HepG2 (cell line): Measurements from ENCODE around the gene IMMT. TPM values are rescaled to one million over a fixed set of nuclear protein-coding genes. Genes with fewer than 3 reads are reported as not detected.

Source experiments
- EHMT2 ChIP-seq: fragments of 200-600 bp; sonication (generic); IDR thresholded peaks from 2 replicates; pipeline ENCODE4 v1.7.0; 2017; ENCODE audit warnings: antibody characterized with exemption, low read depth, low read length, borderline replicate concordance
- FOXK2 ChIP-seq: fragments of 450-650 bp; IDR thresholded peaks from 2 replicates; pipeline ENCODE4 v1.6.1; 2016
- HDAC2 ChIP-seq: sonication (generic); formaldehyde crosslinking; IDR thresholded peaks from 2 replicates; pipeline ENCODE4 v1.4.0; 2020; ENCODE audit warnings: missing genetic modification reagents
- KLF12 ChIP-seq: sonication (generic); formaldehyde crosslinking; IDR thresholded peaks from 2 replicates; pipeline ENCODE4 v1.4.0; 2020; ENCODE audit warnings: missing genetic modification reagents, borderline replicate concordance
- NFE2L2 ChIP-seq: fragments of 150-350 bp; IDR thresholded peaks from 2 replicates; pipeline ENCODE4 v1.6.1; 2014; ENCODE audit warnings: low read length
- PRDM15 ChIP-seq: sonication (generic); formaldehyde crosslinking; IDR thresholded peaks from 2 replicates; pipeline ENCODE4 v1.4.0; 2020; ENCODE audit warnings: missing genetic modification reagents
- REPIN1 ChIP-seq: sonication (generic); formaldehyde crosslinking; IDR thresholded peaks from 2 replicates; pipeline ENCODE4 v1.8.0; 2022; ENCODE audit warnings: missing genetic modification reagents, low read depth, mild to moderate bottlenecking, borderline replicate concordance
- THAP8 ChIP-seq: sonication (generic); formaldehyde crosslinking; IDR thresholded peaks from 2 replicates; pipeline ENCODE4 v1.5.1; 2020; ENCODE audit warnings: missing genetic modification reagents, mild to moderate bottlenecking, borderline replicate concordance
- XRCC5 ChIP-seq: fragments of 200-400 bp; formaldehyde crosslinking; optimal IDR thresholded peaks from 2 replicates; pipeline ENCODE3; 2017; ENCODE audit warnings: mild to moderate bottlenecking, low read length
- ZNF580 ChIP-seq: IDR thresholded peaks from 2 replicates; pipeline ENCODE4 v1.6.1; 2016; ENCODE audit warnings: low read depth, borderline replicate concordance
- polyA plus RNA-seq, 8 experiments: library from polyadenylated mRNA; depleted of rRNA in 3 of 8; stranded (reverse) in 7 of 8; unstranded in 1 of 8; fragments of >200 nt; fragmentation: Illumina TruSeq in 4 of 8; extraction: Trizol in 4 of 8; gene quantifications; 2 replicates each; pipeline versions ENCODE4 v1.2.1 to v1.2.3, GENCODE V29; 2011 to 2016; ENCODE audit warnings: low read depth in 4 of 8, missing spikeins in 1 of 8, mixed read lengths in 1 of 8; ENCODE audit not compliant: insufficient read depth in 1 of 8
- total RNA-seq, 5 experiments: library from RNA; depleted of rRNA; stranded (reverse); fragments of >200 nt; fragmentation: Illumina TruSeq; extraction: Trizol; gene quantifications; 2 replicates each; pipeline ENCODE4 v1.2.3, GENCODE V29; 2016; ENCODE audit warnings: low read depth in 1 of 5

The IMMT gene
- total and polyA plus RNA-seq, 2 of the 13 experiments (the other 11 are each of a cell fraction or from before 2014, with no cell fraction given), result 63.5 to 119 TPM

GRCh38 chr2:86199834-86200177, 4.5 kb upstream of the IMMT start (continued):
- no peak for TF ChIP-seq PRDM15 (CRISPR knock-in tag)
- no peak for TF ChIP-seq HDAC2 (CRISPR knock-in tag)
- TF ChIP-seq FOXK2, result no peak
- no peak for TF ChIP-seq ZNF580
- no peak for TF ChIP-seq THAP8
- no peak for TF ChIP-seq XRCC5
- no peak for TF ChIP-seq NFE2L2
- TF ChIP-seq REPIN1, result no peak
- no peak for TF ChIP-seq EHMT2
- no peak for TF ChIP-seq KLF12 (CRISPR knock-in tag)
- TF ChIP-seq, all 625 proteins: peak for 10
